Renal cortex interstitium (tissue), 11 donors: Measurements from ENCODE around the gene PUM1. TPM values are rescaled to one million over a fixed set of nuclear protein-coding genes. Genes with fewer than 3 reads are reported as not detected.

Experiments used
- DNase-seq, 11 donors: peaks; one replicate each; pipeline ENCODE4 v3.0.0-alpha.2; 2013; ENCODE audit warnings: low read depth in 9 of 11, low spot score in 4 of 11; ENCODE audit errors: extremely low read depth in 1 of 11
- polyA plus RNA-seq, 3 donors: library from polyadenylated mRNA; unstranded; fragments of 120-200 nt; gene quantifications; one replicate each; pipeline ENCODE4 v1.2.1, GENCODE V29; 2013; ENCODE audit not compliant: insufficient read length in 3 of 3

The PUM1 gene
- polyA plus RNA-seq, 3 donors = 108 to 134 (median 120) TPM

- DNase-seq = peak in 9 of 11 donors; percentile 19 to 46 (median 35)
Observed at GRCh38 chr1:31007462-31007991, 58.0 kb downstream of the PUM1 start.

GRCh38 chr1:31006747-31007146, 58.8 kb downstream of the PUM1 start:
- DNase-seq = no peak

- DNase-seq = no peak
Observed at GRCh38 chr1:31005617-31006166, 59.8 kb downstream of the PUM1 start.

GRCh38 chr1:31005198-31005597, 60.3 kb downstream of the PUM1 start:
- DNase-seq = no peak

DNA sequence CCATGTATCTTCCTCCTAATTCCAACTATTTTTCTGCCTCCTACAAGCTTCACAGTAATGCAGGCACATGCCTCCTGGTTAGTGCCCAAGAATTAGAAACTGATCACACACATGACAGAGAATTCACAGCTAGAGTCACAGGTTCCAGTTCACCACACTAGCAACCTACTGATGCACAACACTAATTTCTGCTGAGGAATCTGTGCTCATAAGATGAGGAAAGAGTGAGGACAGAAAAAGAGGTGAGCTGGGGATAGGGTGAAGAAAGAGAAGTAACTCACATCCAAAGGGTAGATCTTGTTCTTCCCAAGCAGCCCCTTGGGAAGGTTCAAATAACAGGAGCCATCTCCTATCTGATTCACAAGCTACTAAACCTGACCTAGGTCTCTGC, 61.3 kb downstream of the PUM1 start:
- no peak for DNase-seq

DNA sequence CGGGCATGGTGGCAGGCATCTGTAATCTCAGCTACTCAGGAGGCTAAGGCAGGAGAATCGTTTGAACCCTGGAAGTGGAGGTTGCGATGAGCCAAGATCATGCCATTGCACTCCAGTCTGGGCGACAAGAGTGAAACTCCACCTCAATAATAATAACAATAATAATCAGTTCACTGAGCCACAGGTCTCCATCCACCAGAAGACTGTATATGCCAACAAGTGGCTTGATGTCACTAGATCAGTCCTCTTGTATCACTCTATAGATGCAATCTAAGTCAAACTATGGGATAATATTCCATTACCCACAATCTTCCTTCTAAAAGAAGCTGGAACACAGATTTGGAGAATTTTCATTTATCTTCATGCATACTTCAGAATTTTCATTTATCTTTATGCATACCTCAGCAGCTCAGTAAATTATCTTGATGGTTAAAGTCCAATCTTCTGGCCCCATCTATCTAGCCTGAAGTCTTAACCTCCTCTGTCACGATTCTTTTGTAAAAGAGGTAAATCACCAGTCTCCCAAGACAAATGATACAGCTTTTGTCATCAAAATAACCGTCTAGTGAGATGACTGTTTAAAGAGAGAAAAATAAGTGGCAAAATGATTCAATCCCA, 61.8 kb downstream of the PUM1 start:
- DNase-seq = no peak

- no peak for DNase-seq
Observed at GRCh38 chr1:31000301-31000700, 65.2 kb downstream of the PUM1 start.

DNA sequence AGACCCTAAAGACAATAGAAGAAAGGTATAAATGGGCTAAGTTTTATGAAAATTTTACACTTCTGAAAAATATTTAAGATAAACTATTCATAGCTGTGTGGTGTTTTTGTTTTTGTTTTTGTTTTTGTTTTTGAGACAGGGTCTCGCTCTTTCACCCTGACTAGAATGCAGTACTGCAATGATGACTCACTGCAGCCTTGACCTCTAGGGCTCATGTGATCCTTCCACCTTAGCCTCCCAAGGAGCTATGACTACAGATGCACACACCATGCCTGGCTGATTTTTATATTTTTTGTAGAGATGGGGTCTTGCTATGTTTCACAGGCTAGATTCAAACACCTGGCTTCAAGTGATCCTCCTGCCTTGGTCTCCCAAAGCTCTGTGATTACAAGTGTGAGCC, 66.6 kb downstream of the PUM1 start:
- DNase-seq = no peak

DNA sequence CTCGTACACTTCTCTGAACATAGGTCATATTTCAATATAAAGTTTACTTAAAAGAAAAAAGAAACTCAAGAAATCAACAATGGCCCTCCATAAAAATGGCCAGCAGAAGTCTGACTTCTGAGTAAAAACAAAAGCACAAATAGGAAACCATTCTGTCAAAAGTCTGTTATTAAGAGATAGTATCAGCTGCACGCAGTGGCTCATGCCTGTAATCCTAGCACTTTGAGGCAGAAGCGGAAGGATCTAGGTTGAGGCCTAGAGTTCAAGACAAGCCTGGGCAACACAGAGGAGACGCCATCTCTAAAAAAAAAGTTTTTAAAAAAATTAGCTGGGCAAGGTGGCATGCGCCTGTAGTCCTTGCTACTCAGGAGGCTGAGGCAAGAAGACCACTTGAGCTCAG, 67.3 kb downstream of the PUM1 start:
- no peak for DNase-seq

DNA sequence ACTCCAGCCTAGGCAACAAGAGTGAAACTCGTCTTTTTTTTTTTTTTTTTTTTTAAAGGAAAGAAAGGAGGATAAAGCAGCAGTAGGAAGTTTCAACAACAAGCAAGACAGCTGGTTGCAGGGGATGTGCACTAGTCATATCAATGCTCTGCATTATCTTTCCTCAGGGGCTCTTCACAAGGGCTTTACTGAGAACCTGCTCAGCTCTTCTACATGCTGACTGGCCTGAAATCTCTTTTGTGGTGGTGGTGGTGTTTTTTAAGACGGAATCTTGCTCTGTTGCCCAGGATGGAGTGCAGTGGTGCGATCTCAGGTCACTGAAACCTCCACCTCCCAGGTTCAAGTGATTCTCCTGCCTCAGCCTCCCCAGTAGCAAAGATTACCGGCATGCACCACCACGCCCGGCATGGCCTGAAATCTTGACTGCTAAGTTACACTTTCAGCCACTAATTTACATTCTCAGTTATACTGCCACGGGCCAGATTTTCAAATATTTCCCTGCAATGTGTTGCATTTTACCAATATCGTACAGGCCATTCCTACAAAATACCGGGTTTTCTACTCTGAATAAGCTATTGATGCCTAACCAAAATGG, 68.0 kb downstream of the PUM1 start:
- no peak for DNase-seq

- no peak for DNase-seq
Observed at GRCh38 chr1:30995990-30996612, 69.4 kb downstream of the PUM1 start.

DNA sequence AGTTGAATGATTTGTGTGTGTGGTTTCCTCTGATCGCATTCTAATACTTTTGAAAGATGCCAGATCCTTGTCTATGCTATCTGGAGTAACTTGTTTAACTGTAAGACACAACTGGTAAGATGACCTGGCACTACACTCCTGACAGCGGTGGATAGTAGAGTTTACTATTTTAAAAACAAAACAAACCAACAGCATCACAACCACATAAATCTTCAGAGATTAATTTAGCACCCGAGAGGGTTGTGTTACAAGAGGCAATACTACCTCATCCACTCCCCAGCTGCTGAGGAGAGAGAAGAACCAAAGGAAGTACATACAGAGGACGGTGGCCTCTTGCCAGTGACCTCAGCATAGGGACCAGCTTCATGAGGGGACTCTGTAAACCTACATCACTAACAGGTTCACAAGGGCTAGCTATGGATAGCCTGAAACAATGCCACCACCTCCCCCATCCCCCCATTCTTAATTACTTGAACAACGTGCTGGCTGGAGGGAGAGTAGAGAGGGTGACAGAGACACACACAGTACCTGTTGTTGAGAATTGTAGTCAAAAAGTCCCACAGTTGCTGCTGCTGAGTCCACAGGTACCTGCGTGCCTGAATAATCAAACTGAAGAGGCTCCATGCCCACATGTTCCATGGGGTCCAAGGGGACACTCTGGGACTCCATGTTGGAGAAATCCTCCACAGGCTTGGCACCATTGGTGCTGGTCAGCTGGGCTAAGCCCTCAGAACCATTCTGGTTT, 73.5 kb downstream of the PUM1 start:
- DNase-seq = peak in 4 of 11 donors; percentile 26 to 38 (median 32)

DNA sequence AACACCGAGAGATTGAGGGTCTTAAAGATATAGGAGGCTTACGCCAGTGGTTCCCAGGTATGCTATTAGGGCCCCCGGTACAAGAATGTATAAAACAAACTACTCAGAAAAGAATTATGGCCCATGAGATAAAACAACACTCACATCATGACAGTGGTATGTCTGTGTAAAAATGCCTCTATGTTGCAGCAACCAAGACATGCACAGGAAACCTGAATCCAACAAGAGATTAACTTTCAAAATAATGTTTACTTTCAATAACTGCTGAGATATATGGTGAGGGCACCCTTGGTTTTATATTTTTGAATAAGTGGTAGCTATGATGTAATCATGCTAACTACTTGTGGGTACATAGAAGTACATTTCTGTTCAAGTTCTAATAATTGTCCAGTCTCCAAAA, 74.9 kb downstream of the PUM1 start:
- DNase-seq = no peak

DNA sequence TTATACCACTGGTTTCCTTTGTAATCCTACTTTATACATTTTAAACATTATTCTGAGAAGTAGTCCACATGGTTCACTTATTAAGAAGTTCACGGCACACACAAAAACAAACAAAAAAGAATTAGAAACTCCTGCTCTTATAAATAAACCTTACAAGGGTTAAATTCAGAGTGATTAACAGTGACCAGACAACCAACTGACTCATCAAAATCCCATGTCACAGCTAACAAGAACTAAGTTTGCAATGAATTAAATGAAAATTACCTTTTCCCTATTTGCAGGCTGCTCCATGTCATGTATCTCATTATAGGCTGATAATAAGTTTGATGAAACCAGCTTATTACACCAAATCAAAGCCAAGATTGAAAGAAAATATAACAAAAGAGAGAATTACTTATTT, 77.5 kb downstream of the PUM1 start:
- DNase-seq = no peak

- DNase-seq = no peak
Observed at GRCh38 chr1:30986755-30987154, 78.8 kb downstream of the PUM1 start.

- no peak for DNase-seq
Observed at GRCh38 chr1:30984991-30985503, 80.5 kb downstream of the PUM1 start.

DNA sequence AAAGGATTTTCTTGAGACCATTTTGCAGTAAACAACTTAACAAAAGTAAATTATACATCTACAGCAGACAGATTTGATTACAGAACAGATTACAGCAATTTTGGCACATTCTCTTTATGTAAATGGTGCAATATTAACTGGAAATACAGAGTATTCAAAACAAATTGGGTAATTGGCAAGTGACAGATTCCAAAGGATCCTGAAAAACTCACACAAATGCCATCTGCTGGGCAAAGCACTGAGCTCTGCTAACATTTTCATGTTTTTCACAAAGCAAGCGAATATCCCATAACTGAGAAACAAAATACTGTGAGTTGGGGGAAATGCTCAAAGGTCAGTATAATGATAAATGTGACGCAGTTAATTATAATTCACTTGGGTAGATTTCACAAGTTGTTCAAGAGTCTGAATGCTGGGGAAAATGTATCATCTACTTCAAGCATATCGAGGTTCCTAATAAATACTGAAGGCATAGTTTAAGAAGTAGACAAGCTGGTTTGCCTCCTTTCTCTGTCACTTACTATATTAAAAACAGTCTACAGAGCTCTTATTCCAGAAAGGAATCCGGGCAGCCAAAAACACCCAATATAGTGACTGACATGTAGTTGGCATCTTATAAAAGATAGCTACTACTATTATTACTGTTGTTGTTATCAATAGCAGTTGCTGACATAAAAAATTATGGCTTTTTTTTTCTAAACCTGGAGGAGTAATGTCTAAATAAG, 81.2 kb downstream of the PUM1 start:
- no peak for DNase-seq

- DNase-seq = no peak
Observed at GRCh38 chr1:30982937-30983336, 82.6 kb downstream of the PUM1 start.

GRCh38 chr1:30982431-30982830, 83.1 kb downstream of the PUM1 start:
- DNase-seq = no peak
